A673 (cell line): ENCODE measurements around the gene LRBA. TPM values are rescaled to one million over a fixed set of nuclear protein-coding genes. Genes with fewer than 3 reads are reported as not detected.
A peak's percentile ranks its signal among the peaks of the same experiment; 100 is the strongest.

Experiments
- BruUV-seq: library from RNA; stranded (reverse); fragments of 400-500 nt; replicated peaks from 2 replicates; lab custom pipeline; 2021; lab: Mats Ljungman, UMichigan
- CTCF ChIA-PET: fragments of 300-600 bp; sonication (Branson Sonifier 250); formaldehyde crosslinking; loops from one replicate; lab custom pipeline; 2022; ENCODE audit warnings: antibody characterized with exemption; lab: Charles Lee
- POLR2A ChIA-PET: fragments of 300-600 bp; sonication (Branson Sonifier 250); formaldehyde crosslinking; loops from one replicate; lab custom pipeline; 2022; ENCODE audit warnings: antibody characterized with exemption; ENCODE audit not compliant: low non-redundant PET; lab: Charles Lee
- DNase-seq: peaks from one replicate; pipeline ENCODE4 v3.0.0-alpha.2; 2015; ENCODE audit warnings: low spot score
- H3K27ac ChIP-seq: fragments of 200-600 bp; sonication (generic); 2 replicates; pipeline ENCODE4 v1.5.1; 2016; ENCODE audit warnings: mixed run types, low read depth, mild to moderate bottlenecking, mixed read lengths, antibody characterized with exemption, low read length; ENCODE audit not compliant: poor library complexity, severe bottlenecking
- H3K27me3 ChIP-seq: fragments of 200-600 bp; sonication (generic); replicated peaks from 2 replicates; pipeline ENCODE4 v1.6.1; 2017; ENCODE audit warnings: mixed run types, low read depth, mild to moderate bottlenecking, mixed read lengths, antibody characterized with exemption, low read length; ENCODE audit not compliant: insufficient read depth, poor library complexity
- H3K36me3 ChIP-seq: fragments of 200-600 bp; sonication (generic); 2 replicates; pipeline ENCODE4 v1.6.1; 2016; ENCODE audit warnings: mixed run types, mild to moderate bottlenecking, mixed read lengths, antibody characterized with exemption, low read length; ENCODE audit not compliant: insufficient read depth, poor library complexity, severe bottlenecking
- H3K4me1 ChIP-seq: fragments of 200-600 bp; sonication (generic); 2 replicates; pipeline ENCODE4 v1.6.1; 2017; ENCODE audit warnings: mixed run types, mild to moderate bottlenecking, mixed read lengths, antibody characterized with exemption, low read length; ENCODE audit not compliant: insufficient read depth, poor library complexity, severe bottlenecking
- H3K4me3 ChIP-seq: fragments of 200-600 bp; sonication (generic); 2 replicates; pipeline ENCODE4 v1.5.1; 2016; ENCODE audit warnings: low read depth, mixed run types, mild to moderate bottlenecking, mixed read lengths, low read length; ENCODE audit not compliant: poor library complexity, severe bottlenecking
- H3K9me3 ChIP-seq: fragments of 200-600 bp; sonication (generic); 2 replicates; pipeline ENCODE4 v1.6.1; 2016; ENCODE audit warnings: mixed run types, low read depth, mild to moderate bottlenecking, mixed read lengths, antibody characterized with exemption, low read length; ENCODE audit not compliant: poor library complexity, severe bottlenecking
- EZH2 ChIP-seq: fragments of 200-600 bp; sonication (generic); IDR thresholded peaks from 2 replicates; pipeline ENCODE4 v1.6.1; 2017; ENCODE audit warnings: borderline replicate concordance, low read depth, mild to moderate bottlenecking, mixed read lengths, antibody characterized with exemption, low read length; ENCODE audit not compliant: poor library complexity, severe bottlenecking
- intact Hi-C: fragments of 100-400 bp; cut with micrococcal nuclease; formaldehyde crosslinking; loops from one replicate; pipeline ENCODE4 v1.10.0; 2022; ENCODE audit not compliant: unreplicated experiment
- total RNA-seq: library from RNA; stranded (reverse); gene quantifications from 2 replicates; pipeline ENCODE4 v1.2.3, GENCODE V29; 2021
- TF ChIP-seq, protein P1 (sequence below): fragments of 300-800, 200-600 bp; sonication (generic); conservative IDR thresholded peaks from 2 replicates; pipeline ENCODE4 v1.5.1; 2017; ENCODE audit warnings: low read depth, mild to moderate bottlenecking, antibody characterized with exemption, low read length, moderate library complexity, mixed read lengths

Gene LRBA
- total RNA-seq, 1 experiment from 2014 or later = 35.7 TPM

DNA sequence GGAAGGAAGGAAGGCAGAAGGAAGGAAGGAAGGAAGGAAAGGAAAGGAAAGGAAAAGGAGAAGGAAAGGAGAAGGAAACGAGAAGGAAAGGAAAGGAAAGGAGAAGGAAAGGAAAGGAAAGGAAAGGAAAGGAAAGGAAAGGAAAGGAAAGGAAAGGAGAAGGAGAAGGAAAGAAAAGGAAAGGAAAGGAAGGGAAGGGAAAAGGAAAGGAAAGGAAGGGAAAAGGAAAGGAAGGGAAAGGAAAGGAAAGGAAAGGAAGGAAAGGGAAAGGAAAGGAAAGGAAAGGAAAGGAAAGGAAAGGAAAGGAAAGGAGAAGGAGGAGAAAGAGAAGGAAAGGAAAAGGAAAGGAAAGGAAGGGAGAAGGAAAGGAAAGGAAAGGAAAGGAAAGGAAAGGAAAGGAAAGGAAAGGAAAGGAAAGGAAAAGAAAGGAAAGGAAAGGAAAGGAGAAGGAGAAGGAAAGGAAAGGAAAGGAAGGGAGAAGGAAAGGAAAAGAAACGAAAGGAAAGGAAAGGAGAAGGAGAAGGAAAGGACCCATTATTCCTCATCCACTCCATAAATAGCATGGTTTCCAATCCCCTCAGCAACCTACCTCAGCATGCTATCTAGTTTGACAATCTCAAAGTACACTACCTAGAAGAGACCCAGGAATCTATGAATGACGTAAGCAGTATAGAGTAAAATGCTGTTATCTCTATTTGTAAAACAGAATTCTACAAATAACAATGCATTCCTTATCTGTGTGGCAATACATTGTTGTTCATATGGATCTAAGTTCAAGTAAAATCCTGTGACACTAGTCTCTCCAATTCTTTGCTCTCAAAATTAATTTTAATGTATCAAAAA lies 209.7 kb downstream of the LRBA start:
- no peak overlapping the region for H3K27ac ChIP-seq
- TF ChIP-seq, protein P1, sequence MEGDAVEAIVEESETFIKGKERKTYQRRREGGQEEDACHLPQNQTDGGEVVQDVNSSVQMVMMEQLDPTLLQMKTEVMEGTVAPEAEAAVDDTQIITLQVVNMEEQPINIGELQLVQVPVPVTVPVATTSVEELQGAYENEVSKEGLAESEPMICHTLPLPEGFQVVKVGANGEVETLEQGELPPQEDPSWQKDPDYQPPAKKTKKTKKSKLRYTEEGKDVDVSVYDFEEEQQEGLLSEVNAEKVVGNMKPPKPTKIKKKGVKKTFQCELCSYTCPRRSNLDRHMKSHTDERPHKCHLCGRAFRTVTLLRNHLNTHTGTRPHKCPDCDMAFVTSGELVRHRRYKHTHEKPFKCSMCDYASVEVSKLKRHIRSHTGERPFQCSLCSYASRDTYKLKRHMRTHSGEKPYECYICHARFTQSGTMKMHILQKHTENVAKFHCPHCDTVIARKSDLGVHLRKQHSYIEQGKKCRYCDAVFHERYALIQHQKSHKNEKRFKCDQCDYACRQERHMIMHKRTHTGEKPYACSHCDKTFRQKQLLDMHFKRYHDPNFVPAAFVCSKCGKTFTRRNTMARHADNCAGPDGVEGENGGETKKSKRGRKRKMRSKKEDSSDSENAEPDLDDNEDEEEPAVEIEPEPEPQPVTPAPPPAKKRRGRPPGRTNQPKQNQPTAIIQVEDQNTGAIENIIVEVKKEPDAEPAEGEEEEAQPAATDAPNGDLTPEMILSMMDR = no peak
- TF ChIP-seq EZH2 = no peak
- no peaks in the 10 kb centered on the region for H3K9me3 ChIP-seq
- no TSS peak for BruUV-seq
- intact Hi-C loops = no loop called here
- POLR2A ChIA-PET = no interaction called here
- no peak for DNase-seq
- H3K4me3 ChIP-seq = no peak overlapping the region
- no peaks in the 10 kb centered on the region for H3K4me1 ChIP-seq
- CTCF ChIA-PET = no interaction called here
- H3K36me3 ChIP-seq = no peaks in the 10 kb centered on the region
- no peaks in the 10 kb centered on the region for H3K27me3 ChIP-seq

DNA sequence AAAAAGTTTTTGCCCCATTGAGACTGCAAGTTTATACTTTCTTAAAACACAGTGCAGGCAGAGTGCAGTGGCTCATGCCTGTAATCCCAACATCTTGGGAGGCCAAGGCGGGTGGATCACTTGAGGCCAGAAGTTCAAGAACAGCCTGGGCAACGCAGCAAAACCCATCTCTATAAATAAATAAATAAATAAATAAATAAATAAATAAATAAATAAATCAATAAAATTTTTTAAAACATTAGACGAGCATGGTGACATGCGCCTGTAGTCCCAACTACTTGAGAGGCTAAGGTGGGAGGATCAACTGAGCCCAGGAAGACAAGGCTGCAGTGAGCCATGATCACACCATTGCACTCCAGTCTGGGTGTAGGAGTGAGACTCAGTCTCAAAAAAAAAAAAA lies 213.3 kb downstream of the LRBA start:
- Histone ChIP-seq H3K4me1 (no peaks in the 10 kb centered on the region), H3K27ac (no peak overlapping the region), H3K4me3 (no peak overlapping the region), H3K27me3 (no peaks in the 10 kb centered on the region), H3K36me3 (no peaks in the 10 kb centered on the region), H3K9me3 (no peaks in the 10 kb centered on the region)
- TF ChIP-seq, protein P1 = no peak
- TF ChIP-seq EZH2 = no peak
- no peak for DNase-seq
- CTCF ChIA-PET = no interaction called here
- intact Hi-C loops = no loop called here
- no TSS peak for BruUV-seq
- POLR2A ChIA-PET = no interaction called here

DNA sequence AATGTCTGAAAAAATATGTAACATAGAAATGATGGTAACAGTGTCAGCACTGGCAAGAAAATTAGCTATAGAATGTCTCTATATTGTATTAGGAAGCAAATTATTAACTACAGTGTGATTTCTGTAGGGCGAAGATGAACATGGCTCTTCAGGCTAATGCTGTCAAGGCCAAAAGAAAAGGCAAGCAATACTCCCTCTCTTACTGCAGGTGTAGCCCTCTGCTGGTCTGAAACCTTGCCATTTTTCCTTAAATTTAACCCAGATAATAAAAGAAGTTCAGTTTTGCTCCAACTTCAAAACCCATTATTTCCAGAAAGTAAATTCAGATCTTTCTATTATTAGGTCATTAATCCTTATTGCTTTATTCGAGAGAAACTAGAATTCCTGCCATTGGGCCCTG lies 215.9 kb downstream of the LRBA start:
- DNase-seq = peak; percentile 20
- ChIA-PET POLR2A (no interaction called here), CTCF (no interaction called here)
- intact Hi-C loops = no loop called here
- no peak overlapping the region for H3K27ac ChIP-seq
- H3K9me3 ChIP-seq = no peaks in the 10 kb centered on the region
- H3K27me3 ChIP-seq = no peaks in the 10 kb centered on the region
- H3K36me3 ChIP-seq = no peaks in the 10 kb centered on the region
- H3K4me1 ChIP-seq = no peaks in the 10 kb centered on the region
- BruUV-seq = no TSS peak
- TF ChIP-seq, protein P1 = peak; percentile 41; the same call in 1 of the 2 replicates
- TF ChIP-seq EZH2 = no peak
- no peak overlapping the region for H3K4me3 ChIP-seq
